GM12891 (cell line): ENCODE measurements around the gene FARP2.

Experiments used
- PAX5 ChIP-seq: IDR thresholded peaks from 2 replicates; pipeline ENCODE4 v1.6.1; 2011; ENCODE audit warnings: low read length, moderate library complexity, mild to moderate bottlenecking; ENCODE audit not compliant: insufficient read depth, severe bottlenecking
- POLR2A ChIP-seq: IDR thresholded peaks from 2 replicates; pipeline ENCODE4 v1.6.1; 2011; ENCODE audit warnings: low read depth, low read length, control low read depth
- TAF1 ChIP-seq: IDR thresholded peaks from 2 replicates; pipeline ENCODE4 v1.6.1; 2011; ENCODE audit warnings: low read depth, low read length, control low read depth

- TF ChIP-seq POLR2A (no peak), TAF1 (no peak), PAX5 (no peak)
These were observed 36.0 kb downstream of the FARP2 start for GRCh38 chr2:241391892-241392665.
